Glutamatergic neuron (in vitro differentiated cells): ENCODE measurements around the gene TYROBP. TPM values are rescaled to one million over a fixed set of nuclear protein-coding genes. Genes with fewer than 3 reads are reported as not detected.
A peak's percentile ranks its signal among the peaks of the same experiment; 100 is the strongest.

Experiments used
- DNase-seq: peaks from one replicate; pipeline ENCODE4 v3.0.0; 2022
- H3K27ac Mint-ChIP-seq: one replicate; pipeline ENCODE4 v1.8.0; 2020; ENCODE audit warnings: mild to moderate bottlenecking, mixed read lengths, inconsistent platforms; ENCODE audit not compliant: unreplicated experiment
- H3K27me3 Mint-ChIP-seq: one replicate; pipeline ENCODE4 v1.8.0; 2020; ENCODE audit warnings: mild to moderate bottlenecking, moderate library complexity, mixed read lengths, inconsistent platforms; ENCODE audit not compliant: unreplicated experiment
- H3K36me3 Mint-ChIP-seq: one replicate; pipeline ENCODE4 v1.8.0; 2020; ENCODE audit warnings: mild to moderate bottlenecking, mixed read lengths, inconsistent platforms; ENCODE audit not compliant: unreplicated experiment
- H3K4me1 Mint-ChIP-seq: one replicate; pipeline ENCODE4 v1.8.0; 2020; ENCODE audit warnings: mild to moderate bottlenecking, low read depth, mixed read lengths, inconsistent platforms; ENCODE audit not compliant: unreplicated experiment
- H3K4me3 Mint-ChIP-seq: one replicate; pipeline ENCODE4 v1.8.0; 2020; ENCODE audit warnings: mild to moderate bottlenecking, mixed read lengths, inconsistent platforms; ENCODE audit not compliant: unreplicated experiment
- H3K9me3 Mint-ChIP-seq: one replicate; pipeline ENCODE4 v1.8.0; 2020; ENCODE audit warnings: mild to moderate bottlenecking, moderate library complexity, mixed read lengths, inconsistent platforms; ENCODE audit not compliant: unreplicated experiment
- total RNA-seq: library from RNA; stranded (reverse); fragmentation: NEBNext Ultra II Directional; extraction: Animal tissue kit (Norgen Biotek cat#: 25700); gene quantifications from one replicate; pipeline ENCODE4 v1.2.1, GENCODE V29; 2021; ENCODE audit not compliant: unreplicated experiment
- TF ChIP-seq, protein P1 (sequence below): fragments of 200-600 bp; sonication (generic); IDR thresholded peaks from one replicate; pipeline ENCODE4 v1.5.0; 2021; ENCODE audit not compliant: partially characterized antibody, unreplicated experiment

Gene TYROBP
- total RNA-seq, 1 donor from 2014 or later, result not detected

DNA sequence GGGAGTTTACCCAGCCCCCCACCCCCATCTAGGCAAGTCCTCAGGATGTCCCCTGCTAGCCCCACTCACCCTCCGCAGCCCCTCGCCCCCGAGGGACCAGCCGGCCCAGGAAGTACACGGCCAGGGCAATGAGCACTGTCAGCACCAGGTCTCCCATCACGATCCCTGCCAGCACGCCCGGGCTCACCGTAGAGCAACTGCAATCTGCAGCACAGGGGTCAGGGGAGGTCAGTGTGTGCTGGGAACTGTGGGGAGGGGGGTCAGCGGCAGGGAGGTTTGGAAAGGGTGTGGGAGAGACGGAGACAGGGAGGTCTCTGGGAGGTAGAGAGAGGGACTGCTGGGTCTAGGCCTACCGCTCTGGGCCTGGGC, 734 bp downstream of the TYROBP start:
- TF ChIP-seq, protein P1, sequence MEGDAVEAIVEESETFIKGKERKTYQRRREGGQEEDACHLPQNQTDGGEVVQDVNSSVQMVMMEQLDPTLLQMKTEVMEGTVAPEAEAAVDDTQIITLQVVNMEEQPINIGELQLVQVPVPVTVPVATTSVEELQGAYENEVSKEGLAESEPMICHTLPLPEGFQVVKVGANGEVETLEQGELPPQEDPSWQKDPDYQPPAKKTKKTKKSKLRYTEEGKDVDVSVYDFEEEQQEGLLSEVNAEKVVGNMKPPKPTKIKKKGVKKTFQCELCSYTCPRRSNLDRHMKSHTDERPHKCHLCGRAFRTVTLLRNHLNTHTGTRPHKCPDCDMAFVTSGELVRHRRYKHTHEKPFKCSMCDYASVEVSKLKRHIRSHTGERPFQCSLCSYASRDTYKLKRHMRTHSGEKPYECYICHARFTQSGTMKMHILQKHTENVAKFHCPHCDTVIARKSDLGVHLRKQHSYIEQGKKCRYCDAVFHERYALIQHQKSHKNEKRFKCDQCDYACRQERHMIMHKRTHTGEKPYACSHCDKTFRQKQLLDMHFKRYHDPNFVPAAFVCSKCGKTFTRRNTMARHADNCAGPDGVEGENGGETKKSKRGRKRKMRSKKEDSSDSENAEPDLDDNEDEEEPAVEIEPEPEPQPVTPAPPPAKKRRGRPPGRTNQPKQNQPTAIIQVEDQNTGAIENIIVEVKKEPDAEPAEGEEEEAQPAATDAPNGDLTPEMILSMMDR, result no peak
- peaks cover under 1% of the 10 kb centered on the region for H3K4me1 Mint-ChIP-seq
- H3K4me3 Mint-ChIP-seq, result no peak overlapping the region

DNA sequence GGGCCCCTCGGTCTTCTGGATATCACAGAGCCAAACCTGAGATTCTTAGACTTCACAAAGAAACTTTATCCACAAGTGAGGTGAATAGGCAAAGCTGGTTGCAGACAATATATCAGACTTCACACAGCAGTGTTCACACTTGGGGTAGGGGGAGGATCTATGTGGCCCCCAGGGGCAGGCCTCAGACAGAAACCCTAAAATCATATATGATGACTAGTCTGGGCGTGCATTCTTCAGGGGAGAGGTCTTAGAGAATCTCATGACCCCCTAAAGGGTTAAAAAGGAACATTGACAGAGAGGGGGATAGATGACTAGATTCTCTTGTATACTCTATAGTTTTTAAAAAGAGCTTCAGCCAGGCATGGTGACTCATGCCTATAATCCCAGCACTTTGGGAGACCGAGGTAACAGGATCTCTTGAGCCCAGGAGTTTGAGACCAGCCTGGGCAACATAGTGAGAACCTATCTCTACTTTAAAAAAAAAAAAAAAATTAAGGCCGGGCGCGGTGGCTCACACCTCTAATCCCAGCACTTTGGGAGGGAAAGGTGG, 2.8 kb downstream of the TYROBP start:
- TF ChIP-seq, protein P1, result no peak
- no peak for DNase-seq
- H3K36me3 Mint-ChIP-seq, result no peaks in the 10 kb centered on the region
- peaks cover 8% of the 10 kb centered on the region for H3K27me3 Mint-ChIP-seq
- H3K4me3 Mint-ChIP-seq, result no peak overlapping the region
- H3K4me1 Mint-ChIP-seq, result peaks cover 7% of the 10 kb centered on the region
- no peak overlapping the region for H3K27ac Mint-ChIP-seq
- H3K9me3 Mint-ChIP-seq, result peaks cover 4% of the 10 kb centered on the region

More for the DNA sequence above, 734 bp downstream of the TYROBP start:
- H3K27me3 Mint-ChIP-seq, result peaks cover 8% of the 10 kb centered on the region
- H3K36me3 Mint-ChIP-seq, result no peaks in the 10 kb centered on the region
- H3K27ac Mint-ChIP-seq, result no peak overlapping the region
- peaks cover 4% of the 10 kb centered on the region for H3K9me3 Mint-ChIP-seq
- DNase-seq, result no peak

- Mint-ChIP-seq H3K4me3 (no peak overlapping the region), H3K36me3 (no peaks in the 10 kb centered on the region), H3K9me3 (peaks cover 4% of the 10 kb centered on the region), H3K27ac (no peak overlapping the region), H3K4me1 (peaks cover 7% of the 10 kb centered on the region), H3K27me3 (peaks cover 8% of the 10 kb centered on the region)
- DNase-seq, result no peak
- TF ChIP-seq, protein P1, result no peak
Observed at GRCh38 chr19:35904311-35905068, 3.6 kb downstream of the TYROBP start.

- H3K4me3 Mint-ChIP-seq, result peak overlapping the region; percentile 46
- H3K27me3 Mint-ChIP-seq, result peaks cover 8% of the 10 kb centered on the region
- no peaks in the 10 kb centered on the region for H3K36me3 Mint-ChIP-seq
- TF ChIP-seq, protein P1, result no peak
- no peak overlapping the region for H3K27ac Mint-ChIP-seq
- peaks cover 10% of the 10 kb centered on the region for H3K4me1 Mint-ChIP-seq
- H3K9me3 Mint-ChIP-seq, result peaks cover 4% of the 10 kb centered on the region
- peak; percentile 26 for DNase-seq
Observed at GRCh38 chr19:35903550-35904179, 4.4 kb downstream of the TYROBP start.
